IMR-90 (cell line): ENCODE data around the gene SKIC3. TPM values are rescaled to one million over a fixed set of nuclear protein-coding genes. Genes with fewer than 3 reads are reported as not detected.

Experiments used
- ATAC-seq: fragments of 200-7000 bp; cut with Tn5 transposase; 2 replicates; pipeline ENCODE4 v1.9.1; 2020; ENCODE audit warnings: low read depth, mild to moderate bottlenecking, moderate library complexity
- BruUV-seq: library from RNA; stranded (reverse); fragments of 400-500 nt; replicated peaks from 2 replicates; lab custom pipeline; 2021; lab: Mats Ljungman, UMichigan
- CTCF ChIA-PET: fragments of 300-600 bp; formaldehyde crosslinking; extraction: SDS; loops from one replicate; lab custom pipeline; 2021; ENCODE audit warnings: antibody characterized with exemption; lab: Yijun Ruan, JAX
- POLR2A ChIA-PET: fragments of 300-600 bp; sonication (Branson Sonifier 250); formaldehyde crosslinking; loops from one replicate; lab custom pipeline; 2022; ENCODE audit warnings: antibody characterized with exemption; ENCODE audit not compliant: unreplicated experiment; lab: Charles Lee
- DNase-seq: peaks from one replicate; pipeline ENCODE4 v3.0.0; 2013
- H2AFZ ChIP-seq: replicated peaks from 2 replicates; pipeline ENCODE3; 2013; ENCODE audit warnings: low read length, mild to moderate bottlenecking; ENCODE audit not compliant: poor library complexity
- H2AK5ac ChIP-seq: 2 replicates; pipeline ENCODE4 v1.6.1; 2013; ENCODE audit warnings: low read depth, low read length, inconsistent platforms
- H2AK9ac ChIP-seq: replicated peaks from 2 replicates; pipeline ENCODE3; 2013; ENCODE audit warnings: mild to moderate bottlenecking, low read depth, low read length, moderate library complexity; ENCODE audit not compliant: poor library complexity
- H2BK120ac ChIP-seq: 2 replicates; pipeline ENCODE4 v1.6.1; 2013; ENCODE audit warnings: low read depth, low read length, inconsistent platforms
- H2BK15ac ChIP-seq: 3 replicates; pipeline ENCODE4 v1.6.1; 2013; ENCODE audit warnings: low read depth, low read length, inconsistent platforms
- H2BK20ac ChIP-seq: 2 replicates; pipeline ENCODE4 v1.6.1; 2013; ENCODE audit warnings: low read depth, mild to moderate bottlenecking, inconsistent platforms, low read length, moderate library complexity
- H2BK5ac ChIP-seq: 2 replicates; pipeline ENCODE4 v1.6.1; 2013; ENCODE audit warnings: mild to moderate bottlenecking, low read depth, low read length, inconsistent platforms; ENCODE audit not compliant: poor library complexity, severe bottlenecking
- H3K14ac ChIP-seq: replicated peaks from 2 replicates; pipeline ENCODE4 v1.6.1; 2013; ENCODE audit warnings: low read depth, low read length, inconsistent platforms
- H3K18ac ChIP-seq: 2 replicates; pipeline ENCODE4 v1.6.1; 2013; ENCODE audit warnings: low read depth, low read length, control low read depth
- H3K23ac ChIP-seq: 2 replicates; pipeline ENCODE4 v1.6.1; 2013; ENCODE audit warnings: low read depth, low read length, inconsistent platforms
- H3K27ac ChIP-seq: 2 replicates; pipeline ENCODE4 v1.5.1; 2013; ENCODE audit warnings: mild to moderate bottlenecking, control low read depth, low read length; ENCODE audit not compliant: insufficient read depth
- H3K27me3 ChIP-seq: 2 replicates; pipeline ENCODE4 v1.6.1; 2013; ENCODE audit warnings: low read length; ENCODE audit not compliant: control insufficient read depth, insufficient read depth
- H3K36me3 ChIP-seq: 2 replicates; pipeline ENCODE4 v1.6.1; 2013; ENCODE audit warnings: low read length, mixed read lengths; ENCODE audit not compliant: control insufficient read depth, insufficient read depth
- H3K4ac ChIP-seq: 2 replicates; pipeline ENCODE4 v1.6.1; 2013; ENCODE audit warnings: low read depth, low read length, inconsistent platforms
- H3K4me1 ChIP-seq: 2 replicates; pipeline ENCODE4 v1.6.1; 2013; ENCODE audit warnings: low read length, mixed read lengths; ENCODE audit not compliant: control insufficient read depth, insufficient read depth
- H3K4me2 ChIP-seq: 2 replicates; pipeline ENCODE4 v1.6.1; 2013; ENCODE audit warnings: low read depth, mild to moderate bottlenecking, control low read depth, low read length, moderate library complexity
- H3K4me3 ChIP-seq: 2 replicates; pipeline ENCODE4 v1.5.1; 2013; ENCODE audit warnings: low read depth, mild to moderate bottlenecking, control low read depth, low read length, moderate library complexity; ENCODE audit not compliant: insufficient read depth
- H3K56ac ChIP-seq: 2 replicates; pipeline ENCODE4 v1.6.1; 2013; ENCODE audit warnings: low read length, inconsistent platforms; ENCODE audit not compliant: insufficient read depth; ENCODE audit errors: extremely low read depth
- H3K79me1 ChIP-seq, 2 experiments: 2 replicates each; pipeline ENCODE4 v1.6.1; 2013; ENCODE audit warnings: low read length in 2 of 2, inconsistent platforms in 1 of 2, low read depth in 1 of 2
- H3K9ac ChIP-seq: 2 replicates; pipeline ENCODE4 v1.6.1; 2013; ENCODE audit warnings: low read depth, low read length, control low read depth
- H3K9me1 ChIP-seq: 2 replicates; pipeline ENCODE4 v1.6.1; 2013; ENCODE audit warnings: low read length, inconsistent platforms; ENCODE audit not compliant: insufficient read depth
- H3K9me3 ChIP-seq: 2 replicates; pipeline ENCODE4 v1.6.1; 2013; ENCODE audit warnings: low read length; ENCODE audit not compliant: control insufficient read depth, insufficient read depth
- H4K20me1 ChIP-seq: 2 replicates; pipeline ENCODE4 v1.6.1; 2013; ENCODE audit warnings: low read length, inconsistent platforms; ENCODE audit not compliant: insufficient read depth
- H4K5ac ChIP-seq: 2 replicates; pipeline ENCODE4 v1.6.1; 2013; ENCODE audit warnings: mild to moderate bottlenecking, low read depth, low read length, control low read depth
- H4K8ac ChIP-seq, 2 experiments: 2 replicates each; pipeline ENCODE4 v1.6.1; 2013; ENCODE audit warnings: low read depth in 2 of 2, low read length in 2 of 2, control low read depth in 1 of 2, inconsistent platforms in 1 of 2
- H4K91ac ChIP-seq: 2 replicates; pipeline ENCODE4 v1.6.1; 2013; ENCODE audit warnings: low read depth, low read length, inconsistent platforms; ENCODE audit not compliant: insufficient read depth
- CTCF ChIP-seq: conservative IDR thresholded peaks from 2 replicates; pipeline ENCODE4 v1.5.1; 2012; ENCODE audit warnings: mild to moderate bottlenecking, low read depth, low read length, improper control_type of control experiment
- MAZ ChIP-seq: IDR thresholded peaks from 2 replicates; pipeline ENCODE4 v1.6.1; 2012; ENCODE audit warnings: low read depth, mild to moderate bottlenecking, low read length, improper control_type of control experiment, moderate library complexity, borderline replicate concordance
- RFX5 ChIP-seq: IDR thresholded peaks from 2 replicates; pipeline ENCODE4 v1.8.0; 2012; ENCODE audit warnings: low read depth, mild to moderate bottlenecking, low read length, moderate library complexity
- WGBS, 2 experiments: methylation state at CpG; one replicate each; pipeline versions ENCODE4 v1.1.5 to v1.1.7; 2013; ENCODE audit warnings: missing lambda C conversion rate in 2 of 2; ENCODE audit not compliant: insufficient read length in 1 of 2; ENCODE audit errors: extremely low coverage in 2 of 2; 5-methylcytosine and 5-hydroxymethylcytosine counted together
- dilution Hi-C: fragments of 300-500 bp; cut with HindIII; formaldehyde crosslinking; loops from one replicate; pipeline ENCODE4 v1.14.3; 2018; ENCODE audit warnings: low sequenced_read_pairs; ENCODE audit not compliant: unreplicated experiment
- in situ Hi-C: fragments of 300-500 bp; cut with MboI; formaldehyde crosslinking; loops from 3 replicates; pipeline ENCODE4 v1.14.3; 2019; ENCODE audit warnings: low sequenced_read_pairs, inconsistent platforms, mixed read lengths
- intact Hi-C: fragments of 100-400 bp; cut with micrococcal nuclease; formaldehyde crosslinking; loops from 2 replicates; pipeline ENCODE4 v1.10.0; 2022
- polyA plus RNA-seq, 3 experiments: library from polyadenylated mRNA; depleted of rRNA; stranded (reverse); fragments of >200 nt; gene quantifications; 2 replicates each; pipeline ENCODE4 v1.2.3, GENCODE V29; 2012; ENCODE audit warnings: low replicate concordance in 1 of 3
- total RNA-seq: library from RNA; depleted of rRNA; stranded (reverse); fragments of >200 nt; gene quantifications from 2 replicates; pipeline ENCODE4 v1.2.3, GENCODE V29; 2012

Gene SKIC3
- total and polyA plus RNA-seq, 2 of the 4 experiments (the other 2 are of a cell fraction): 47.1 to 145 TPM

GRCh38 chr5:95532415-95532814 is 22.4 kb downstream of the SKIC3 start:
- Histone ChIP-seq H3K79me1 (peaks cover 23 to 46% of the 10 kb centered on the region in 2 experiments), H3K23ac (no peak overlapping the region), H2BK20ac (no peak overlapping the region), H4K8ac (no peak overlapping the region), H3K18ac (no peak overlapping the region), H3K4me3 (no peak overlapping the region), H2BK120ac (no peak overlapping the region), H4K5ac (no peak overlapping the region), H3K14ac (no peak overlapping the region), H3K4me1 (peaks cover 1% of the 10 kb centered on the region; the same call in 1 of the 2 replicates), H2AK9ac (no peak overlapping the region), H2AFZ (no peak overlapping the region), H3K36me3 (peaks cover 11% of the 10 kb centered on the region), H2AK5ac (no peak overlapping the region), H3K4me2 (no peak overlapping the region), H3K27ac (no peak overlapping the region), H3K27me3 (no peaks in the 10 kb centered on the region), H4K91ac (no peak overlapping the region), H3K9me3 (no peaks in the 10 kb centered on the region), H3K9ac (no peak overlapping the region), H2BK15ac (no peak overlapping the region), H4K20me1 (no peaks in the 10 kb centered on the region), H3K56ac (no peak overlapping the region), H3K4ac (no peak overlapping the region), H2BK5ac (no peak overlapping the region), H3K9me1 (peaks cover 5% of the 10 kb centered on the region; the same call in 1 of the 2 replicates)
- no TSS peak for BruUV-seq
- DNase-seq: no peak
- ChIA-PET POLR2A (no interaction called here), CTCF (interaction anchor here (0.9 to 1.1 kb wide), 2 partner anchors 12 to 20 kb away, joined by 3 read pairs; no protein-coding TSS in a partner anchor)
- dilution Hi-C loops: no loop called here
- no CpG with 5 or more reads among the region's 2 CpGs for WGBS, 2 experiments
- no peak for ATAC-seq
- TF ChIP-seq CTCF (no peak), RFX5 (no peak), MAZ (no peak)
- in situ Hi-C loops: no loop called here
- intact Hi-C loops: loop anchor here (5.0 kb wide), 1 partner anchor 40 kb away; no protein-coding TSS in a partner anchor
